Endothelial cell of umbilical vein (primary cell): Measurements from ENCODE around the gene FAM209B. TPM values are rescaled to one million over a fixed set of nuclear protein-coding genes. Genes with fewer than 3 reads are reported as not detected.

Experiments
- BruUV-seq: library from RNA; stranded (reverse); fragments of 400-500 nt; replicated peaks from 2 replicates; lab custom pipeline; 2021; lab: Mats Ljungman, UMichigan
- CTCF ChIA-PET: fragments of 300-600, 350-600 bp; sonication (Branson Sonifier 250); formaldehyde crosslinking; loops from one replicate; lab custom pipeline; 2021; ENCODE audit warnings: antibody characterized with exemption, inconsistent platforms; lab: Charles Lee
- POLR2A ChIA-PET: fragments of 300-600, 350-600 bp; sonication (Branson Sonifier 250); formaldehyde crosslinking; loops from one replicate; lab custom pipeline; 2021; ENCODE audit warnings: antibody characterized with exemption, inconsistent platforms; lab: Charles Lee
- DNase-seq: peaks from one replicate; pipeline ENCODE4 v3.0.0-alpha.2; 2011; ENCODE audit warnings: low read depth, low spot score
- FAIRE-seq: peaks from 2 replicates; lab custom pipeline; 2011; peaks lifted over from hg19 to GRCh38; lab: Jason Lieb, UNC
- H2AFZ ChIP-seq: 2 replicates; pipeline ENCODE4 v1.6.0; 2012; ENCODE audit warnings: low read depth, low read length, control low read depth, inconsistent platforms
- H3K27ac ChIP-seq: 2 replicates; pipeline ENCODE4 v1.5.1; 2011; ENCODE audit warnings: low read depth, mild to moderate bottlenecking, control low read depth, low read length, moderate library complexity; ENCODE audit not compliant: insufficient read depth
- H3K27me3 ChIP-seq, 2 experiments: 2 replicates each; pipeline versions ENCODE4 v1.6.0 to v1.6.1; 2011; ENCODE audit warnings: low read length in 2 of 2, mixed read lengths in 1 of 2; ENCODE audit not compliant: control insufficient read depth in 2 of 2, insufficient read depth in 2 of 2
- H3K36me3 ChIP-seq, 2 experiments: 2 replicates in 1 of 2; 3 replicates in 1 of 2; pipeline ENCODE4 v1.5.1; 2011; ENCODE audit warnings: low read length in 2 of 2, mild to moderate bottlenecking in 1 of 2, moderate library complexity in 1 of 2; ENCODE audit not compliant: control insufficient read depth in 2 of 2, insufficient read depth in 2 of 2; ENCODE audit errors: extremely low read depth in 1 of 2
- H3K4me1 ChIP-seq: 3 replicates; pipeline ENCODE4 v1.5.1; 2011; ENCODE audit warnings: mild to moderate bottlenecking, low read length; ENCODE audit not compliant: control insufficient read depth, insufficient read depth; ENCODE audit errors: extremely low read depth
- H3K4me2 ChIP-seq: 2 replicates; pipeline ENCODE4 v1.6.1; 2011; ENCODE audit warnings: low read length, control low read depth, mixed read lengths; ENCODE audit not compliant: insufficient read depth
- H3K4me3 ChIP-seq, 3 experiments: fragments of 200-600 bp in 1 of 3; sonication (generic), shearing (Covaris generic) in 1 of 3; replicated peaks in 1 of 3; 2 replicates each; pipeline ENCODE4 v1.5.1; 2011 to 2016; ENCODE audit warnings: control low read depth in 3 of 3, low read length in 3 of 3, mild to moderate bottlenecking in 2 of 3, inconsistent platforms in 1 of 3, low read depth in 1 of 3, moderate library complexity in 1 of 3; ENCODE audit not compliant: insufficient read depth in 1 of 3
- H3K79me2 ChIP-seq: 2 replicates; pipeline ENCODE4 v1.6.0; 2012; ENCODE audit warnings: low read length, inconsistent platforms; ENCODE audit not compliant: control insufficient read depth, insufficient read depth
- H3K9ac ChIP-seq: replicated peaks from 2 replicates; pipeline ENCODE3; 2011; ENCODE audit warnings: low read length, control low read depth; ENCODE audit not compliant: insufficient read depth; ENCODE audit errors: extremely low read depth
- H3K9me1 ChIP-seq: replicated peaks from 3 replicates; pipeline ENCODE4 v1.6.0; 2011; ENCODE audit warnings: mild to moderate bottlenecking, low read length; ENCODE audit not compliant: control insufficient read depth, insufficient read depth; ENCODE audit errors: extremely low read depth
- H3K9me3 ChIP-seq: replicated peaks from 2 replicates; pipeline ENCODE4 v1.5.1; 2012; ENCODE audit warnings: low read length, inconsistent platforms; ENCODE audit not compliant: control insufficient read depth, insufficient read depth
- H4K20me1 ChIP-seq: replicated peaks from 2 replicates; pipeline ENCODE3; 2011; ENCODE audit warnings: mild to moderate bottlenecking, low read length; ENCODE audit not compliant: control insufficient read depth, insufficient read depth; ENCODE audit errors: extremely low read depth
- EZH2 ChIP-seq: IDR thresholded peaks from 2 replicates; pipeline ENCODE4 v1.6.1; 2012; ENCODE audit warnings: borderline replicate concordance, low read depth, mild to moderate bottlenecking, moderate library complexity, low read length, inconsistent platforms; ENCODE audit not compliant: severe bottlenecking
- FOS ChIP-seq: IDR thresholded peaks from 2 replicates; pipeline ENCODE4 v1.6.1; 2011; ENCODE audit warnings: mild to moderate bottlenecking, low read length, moderate library complexity, borderline replicate concordance; ENCODE audit not compliant: insufficient read depth
- GATA2 ChIP-seq: IDR thresholded peaks from 2 replicates; pipeline ENCODE4 v1.7.0; 2011; ENCODE audit warnings: low read depth, mild to moderate bottlenecking, moderate library complexity, mixed read lengths, low read length; ENCODE audit not compliant: insufficient read length, insufficient read depth
- JUN ChIP-seq: IDR thresholded peaks from 2 replicates; pipeline ENCODE4 v1.6.1; 2011; ENCODE audit warnings: borderline replicate concordance, low read depth; ENCODE audit not compliant: insufficient read length, insufficient read depth
- MYC ChIP-seq: IDR thresholded peaks from one replicate; pipeline ENCODE4 v1.6.1; 2011; ENCODE audit warnings: mild to moderate bottlenecking, low read depth, low read length
- POLR2A ChIP-seq: IDR thresholded peaks from 2 replicates; pipeline ENCODE4 v1.6.1; 2012; ENCODE audit warnings: low read depth, mild to moderate bottlenecking, control low read depth, low read length
- POLR2AphosphoS5 ChIP-seq: IDR thresholded peaks from 2 replicates; pipeline ENCODE4 v1.6.1; 2012; ENCODE audit warnings: low read depth, mild to moderate bottlenecking, control low read depth, low read length, moderate library complexity; ENCODE audit not compliant: insufficient read depth
- dilution Hi-C: fragments of 300-500 bp; cut with MboI; formaldehyde crosslinking; loops from one replicate; pipeline ENCODE4 v1.15.0; 2019; ENCODE audit warnings: low sequenced_read_pairs; ENCODE audit not compliant: extremely low pct_ligation_motif_present
- intact Hi-C: fragments of 100-400 bp; cut with micrococcal nuclease; formaldehyde crosslinking; loops from one replicate; pipeline ENCODE4 v1.10.0; 2022
- polyA plus RNA-seq, 4 experiments: library from polyadenylated mRNA; depleted of rRNA in 3 of 4; stranded (reverse) in 3 of 4; unstranded in 1 of 4; fragments of >200 nt; gene quantifications; 2 replicates each; pipeline versions ENCODE4 v1.2.1 to v1.2.3, GENCODE V29; 2011 to 2012; ENCODE audit warnings: missing spikeins in 1 of 4
- total RNA-seq: library from RNA; stranded (reverse); gene quantifications from 2 replicates; pipeline ENCODE4 v1.2.3, GENCODE V29; 2021
- TF ChIP-seq, protein P1 (sequence below): IDR thresholded peaks from 2 replicates; pipeline ENCODE4 v1.6.1; 2011; ENCODE audit not compliant: insufficient read depth, insufficient read length
- TF ChIP-seq, protein P2 (sequence below), 2 donors: IDR thresholded peaks; 1 replicate in 1 of 2; 2 replicates in 1 of 2; pipeline ENCODE4 v1.5.1; 2011; ENCODE audit warnings: low read length in 2 of 2, mild to moderate bottlenecking in 2 of 2, moderate library complexity in 2 of 2, control low read depth in 1 of 2, inconsistent platforms in 1 of 2, low read depth in 1 of 2; ENCODE audit not compliant: insufficient read depth in 1 of 2; ENCODE audit errors: extremely low read depth in 1 of 2

The FAM209B gene
- total and polyA plus RNA-seq, 2 donors (not counting 3 experiments of a cell fraction or from before 2014, with no cell fraction given): 0.22 TPM; not detected in 1

DNA sequence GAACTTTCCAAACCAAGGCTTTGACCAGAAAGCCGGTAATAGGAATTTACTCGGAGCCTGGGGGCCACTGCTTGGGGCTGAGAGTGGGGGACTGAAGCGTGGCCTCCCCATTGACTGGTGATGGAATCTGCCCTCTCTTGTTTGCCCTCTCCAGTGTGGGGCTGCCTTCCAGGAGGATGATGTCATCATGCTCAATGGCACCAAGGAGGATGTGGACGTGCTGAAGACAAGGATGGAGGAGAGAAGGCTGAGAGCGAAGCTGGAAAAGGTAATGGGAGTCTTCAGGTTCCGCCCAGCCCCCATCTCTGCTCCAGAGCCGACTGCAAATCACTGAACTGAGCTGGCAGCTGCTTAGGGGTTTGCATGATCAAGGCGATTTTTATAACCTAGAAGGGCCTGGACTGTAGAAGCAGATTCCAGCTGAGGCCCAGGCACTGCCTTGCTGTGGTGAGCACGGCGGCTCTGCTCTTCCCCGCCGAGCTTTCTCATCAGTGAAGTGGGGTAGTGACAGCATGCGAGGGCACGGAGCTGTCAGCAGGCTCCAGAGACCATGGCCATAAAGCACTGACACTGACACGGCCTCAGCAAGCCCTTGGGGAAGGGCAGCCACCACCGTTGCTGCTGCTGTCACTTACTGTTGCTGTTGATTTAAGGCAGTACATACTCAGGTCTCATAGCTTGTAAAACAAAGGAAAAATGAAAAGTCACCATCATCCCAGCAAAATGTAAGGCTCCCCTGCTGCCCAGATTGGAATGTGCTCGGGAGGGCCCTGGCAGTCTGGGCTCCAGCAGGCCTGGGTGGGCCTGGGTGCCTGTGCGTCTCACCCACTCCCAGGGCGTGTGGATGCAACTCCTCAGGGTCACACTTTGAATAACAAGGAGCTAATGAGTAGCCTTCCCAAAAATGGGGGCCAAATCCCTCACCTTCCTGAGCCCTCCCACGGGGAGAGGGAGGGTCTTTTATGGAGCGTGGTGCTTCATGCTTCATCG is 19.6 kb upstream of the FAM209B start:
- Histone ChIP-seq H2AFZ (no peak overlapping the region), H3K79me2 (no peaks in the 10 kb centered on the region), H3K9ac (no peak overlapping the region), H3K9me3 (no peaks in the 10 kb centered on the region), H3K27ac (no peak overlapping the region), H3K36me3 (peaks cover 5 to 25% of the 10 kb centered on the region in 2 experiments), H4K20me1 (no peaks in the 10 kb centered on the region), H3K27me3 (no peaks in the 10 kb centered on the region), H3K9me1 (no peaks in the 10 kb centered on the region), H3K4me3 (no peak overlapping the region), H3K4me2 (no peak overlapping the region), H3K4me1 (no peaks in the 10 kb centered on the region)
- POLR2A ChIA-PET: no interaction called here
- FAIRE-seq (no peak), DNase-seq (no peak)
- BruUV-seq: no TSS peak
- intact Hi-C loops: no loop called here
- dilution Hi-C loops: no loop called here
- CTCF ChIA-PET: no interaction called here
- TF ChIP-seq FOS: no peak
- TF ChIP-seq, protein P1, sequence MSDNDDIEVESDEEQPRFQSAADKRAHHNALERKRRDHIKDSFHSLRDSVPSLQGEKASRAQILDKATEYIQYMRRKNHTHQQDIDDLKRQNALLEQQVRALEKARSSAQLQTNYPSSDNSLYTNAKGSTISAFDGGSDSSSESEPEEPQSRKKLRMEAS: no peak
- TF ChIP-seq, protein P2, sequence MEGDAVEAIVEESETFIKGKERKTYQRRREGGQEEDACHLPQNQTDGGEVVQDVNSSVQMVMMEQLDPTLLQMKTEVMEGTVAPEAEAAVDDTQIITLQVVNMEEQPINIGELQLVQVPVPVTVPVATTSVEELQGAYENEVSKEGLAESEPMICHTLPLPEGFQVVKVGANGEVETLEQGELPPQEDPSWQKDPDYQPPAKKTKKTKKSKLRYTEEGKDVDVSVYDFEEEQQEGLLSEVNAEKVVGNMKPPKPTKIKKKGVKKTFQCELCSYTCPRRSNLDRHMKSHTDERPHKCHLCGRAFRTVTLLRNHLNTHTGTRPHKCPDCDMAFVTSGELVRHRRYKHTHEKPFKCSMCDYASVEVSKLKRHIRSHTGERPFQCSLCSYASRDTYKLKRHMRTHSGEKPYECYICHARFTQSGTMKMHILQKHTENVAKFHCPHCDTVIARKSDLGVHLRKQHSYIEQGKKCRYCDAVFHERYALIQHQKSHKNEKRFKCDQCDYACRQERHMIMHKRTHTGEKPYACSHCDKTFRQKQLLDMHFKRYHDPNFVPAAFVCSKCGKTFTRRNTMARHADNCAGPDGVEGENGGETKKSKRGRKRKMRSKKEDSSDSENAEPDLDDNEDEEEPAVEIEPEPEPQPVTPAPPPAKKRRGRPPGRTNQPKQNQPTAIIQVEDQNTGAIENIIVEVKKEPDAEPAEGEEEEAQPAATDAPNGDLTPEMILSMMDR (IDR thresholded peaks at IDR 0.05; ENCODE audit: extremely low read depth in 1 of 2, insufficient read depth in 1 of 2, low read depth in 1 of 2, low read length in 2 of 2): no peak
- TF ChIP-seq MYC: no peak
- no peak for TF ChIP-seq POLR2A
- TF ChIP-seq GATA2: no peak
- TF ChIP-seq POLR2AphosphoS5: no peak
- no peak for TF ChIP-seq EZH2
- no peak for TF ChIP-seq JUN
